Stimulated activated CD8-positive, alpha-beta memory T cell treated with anti-CD3 and anti-CD28 coated beads, Interleukin-7, amount 100 ng/mL, for 4 hours (primary cell): ENCODE results near the gene FCGR1A.
A peak's percentile ranks its signal among the peaks of the same experiment; 100 is the strongest.
"Not testable (repeated sequence)": the region's sequence is repeated elsewhere in the genome, so short reads cannot be mapped to it uniquely, and the experiment has no call there.

Experiments used
- DNase-seq, 2 donors: peaks; one replicate each; pipeline ENCODE4 v3.0.0-alpha.2; 2020; ENCODE audit warnings: low read depth in 2 of 2

FCGR1A gene

DNA sequence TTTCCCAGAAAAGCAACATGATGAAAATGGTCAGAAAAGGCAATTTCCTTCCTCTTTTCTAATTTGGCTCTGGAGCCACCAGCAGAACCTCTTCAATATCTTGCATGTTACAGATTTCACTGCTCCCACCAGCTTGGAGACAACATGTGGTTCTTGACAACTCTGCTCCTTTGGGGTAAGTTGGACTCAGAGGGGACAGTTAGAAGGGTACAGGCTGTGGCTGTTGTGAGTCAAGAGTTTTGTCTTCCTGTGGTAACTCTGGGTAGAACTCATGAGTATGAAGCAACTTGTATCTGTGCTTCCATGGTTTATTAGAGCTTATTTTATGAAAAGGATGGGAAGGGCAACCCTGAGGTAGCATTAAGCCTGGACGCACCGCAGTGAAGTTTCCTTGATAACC lies at the start of gene FCGR1A:
TSS of gene FCGR1A (plus strand) at position 95 of the 400 bp plus-strand sequence. CDS start at position 145, 50 bp downstream.
- DNase-seq = not testable (repeated sequence)

DNA sequence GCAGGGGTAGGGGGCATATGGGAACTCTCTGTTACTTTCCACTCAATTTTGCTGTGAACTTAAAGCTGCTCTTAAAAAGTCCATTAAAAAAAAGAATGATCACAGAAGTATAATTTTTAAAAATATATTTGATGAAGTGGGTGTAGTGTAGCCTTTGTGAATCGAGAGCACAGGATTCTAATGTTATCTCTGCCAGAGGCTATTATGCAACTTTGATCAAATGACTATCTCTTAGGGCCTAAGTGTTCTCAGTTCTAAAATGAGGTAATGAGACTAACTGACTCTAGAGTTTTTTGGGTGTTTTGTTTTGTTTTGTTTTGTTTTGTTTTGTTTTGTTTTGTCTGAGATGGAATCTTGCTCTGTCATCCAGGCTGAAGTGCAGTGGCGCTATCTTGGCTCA lies 49.7 kb upstream of the FCGR1A start:
- not testable (repeated sequence) for DNase-seq

DNA sequence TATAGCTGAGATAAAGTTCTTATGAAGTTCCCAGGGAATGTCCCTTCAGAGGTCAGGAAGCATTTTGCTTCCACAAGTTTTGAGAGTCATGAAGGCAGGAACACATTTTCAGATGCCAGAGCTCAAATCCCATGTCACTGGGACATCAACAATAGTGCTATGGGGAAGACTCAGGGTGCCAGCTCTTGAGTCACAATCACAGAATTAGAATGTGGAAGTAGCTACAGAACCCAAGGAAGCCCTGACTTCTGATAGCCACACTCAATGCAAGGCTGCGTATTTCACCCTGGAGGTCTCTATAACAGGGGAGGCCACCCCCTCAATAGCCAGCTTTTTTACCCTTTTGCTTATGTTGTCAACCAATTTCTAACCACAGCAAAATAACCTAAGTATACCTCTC lies 47.8 kb upstream of the FCGR1A start:
- DNase-seq = not testable (repeated sequence)

DNA sequence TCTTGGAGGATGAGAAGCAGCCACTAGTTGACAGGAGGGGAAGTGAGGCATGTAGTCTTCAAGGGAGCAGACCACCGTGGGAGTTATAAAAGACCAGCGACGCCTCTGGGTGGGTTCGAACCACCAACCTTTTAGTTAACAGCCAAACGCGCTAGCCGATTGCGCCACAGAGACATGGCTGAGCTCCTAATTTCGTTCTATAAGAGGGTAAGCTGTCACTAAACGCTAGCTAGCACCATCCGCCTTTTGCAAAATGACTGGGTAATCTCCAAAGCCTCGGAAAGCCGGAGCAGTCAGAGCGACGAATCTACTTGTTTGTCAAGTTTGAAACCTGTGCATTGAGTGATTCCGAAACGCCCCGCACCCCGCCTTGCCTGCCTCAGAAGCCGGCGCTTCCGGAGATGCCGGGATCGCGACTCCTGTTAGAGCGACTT lies 42.3 kb upstream of the FCGR1A start:
- peak in 1 of 2 donors; percentile 0 for DNase-seq

DNA sequence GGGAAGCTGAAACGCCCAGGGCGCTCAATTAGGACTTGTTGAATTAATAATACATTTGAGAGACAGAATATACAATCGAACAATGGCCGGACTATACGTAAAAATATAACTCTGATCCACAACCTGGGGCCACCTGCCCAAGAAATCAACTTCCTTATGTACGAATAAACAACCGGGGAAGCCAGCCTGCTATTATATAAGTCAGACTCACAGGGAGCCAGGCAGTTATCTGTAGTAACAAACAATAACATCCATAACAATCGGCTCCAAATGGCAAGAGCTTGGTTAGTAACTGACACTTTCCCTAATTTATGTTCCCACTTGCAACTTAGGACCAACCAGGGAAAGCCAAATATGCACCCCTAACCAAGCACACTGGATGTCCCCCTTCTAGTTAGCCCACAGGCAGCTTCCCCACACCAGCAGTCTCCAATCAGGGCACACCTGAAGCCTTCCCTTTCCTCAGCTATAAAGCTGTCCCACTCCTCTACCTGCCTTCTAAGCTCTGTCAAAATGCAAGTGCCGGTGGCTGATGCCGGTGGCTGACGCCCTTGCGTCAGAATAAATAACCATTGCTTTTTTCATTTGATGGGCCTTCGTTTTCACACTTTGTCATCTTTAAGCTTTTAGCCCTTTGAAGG lies 41.8 kb upstream of the FCGR1A start:
- not testable (repeated sequence) for DNase-seq

DNA sequence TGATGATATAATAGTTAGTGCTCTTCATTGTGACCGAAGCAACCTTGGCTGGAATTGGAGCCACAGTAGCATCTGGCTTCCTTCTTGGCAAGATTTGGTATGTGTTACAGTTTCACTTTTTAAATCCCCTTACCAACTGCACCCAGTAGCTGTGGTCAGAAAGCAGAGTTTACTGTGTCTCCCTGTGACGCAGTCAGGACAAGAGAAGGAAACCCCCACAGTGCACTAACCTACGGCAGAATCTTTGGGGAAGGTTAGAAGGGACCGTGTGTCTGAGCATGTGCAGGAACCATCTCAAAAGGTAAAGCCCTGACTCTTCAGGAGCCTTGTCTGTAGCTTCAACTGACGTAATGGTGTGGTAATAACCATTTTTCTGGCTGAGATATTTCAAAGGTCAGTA lies 40.6 kb upstream of the FCGR1A start:
- DNase-seq = not testable (repeated sequence)

DNA sequence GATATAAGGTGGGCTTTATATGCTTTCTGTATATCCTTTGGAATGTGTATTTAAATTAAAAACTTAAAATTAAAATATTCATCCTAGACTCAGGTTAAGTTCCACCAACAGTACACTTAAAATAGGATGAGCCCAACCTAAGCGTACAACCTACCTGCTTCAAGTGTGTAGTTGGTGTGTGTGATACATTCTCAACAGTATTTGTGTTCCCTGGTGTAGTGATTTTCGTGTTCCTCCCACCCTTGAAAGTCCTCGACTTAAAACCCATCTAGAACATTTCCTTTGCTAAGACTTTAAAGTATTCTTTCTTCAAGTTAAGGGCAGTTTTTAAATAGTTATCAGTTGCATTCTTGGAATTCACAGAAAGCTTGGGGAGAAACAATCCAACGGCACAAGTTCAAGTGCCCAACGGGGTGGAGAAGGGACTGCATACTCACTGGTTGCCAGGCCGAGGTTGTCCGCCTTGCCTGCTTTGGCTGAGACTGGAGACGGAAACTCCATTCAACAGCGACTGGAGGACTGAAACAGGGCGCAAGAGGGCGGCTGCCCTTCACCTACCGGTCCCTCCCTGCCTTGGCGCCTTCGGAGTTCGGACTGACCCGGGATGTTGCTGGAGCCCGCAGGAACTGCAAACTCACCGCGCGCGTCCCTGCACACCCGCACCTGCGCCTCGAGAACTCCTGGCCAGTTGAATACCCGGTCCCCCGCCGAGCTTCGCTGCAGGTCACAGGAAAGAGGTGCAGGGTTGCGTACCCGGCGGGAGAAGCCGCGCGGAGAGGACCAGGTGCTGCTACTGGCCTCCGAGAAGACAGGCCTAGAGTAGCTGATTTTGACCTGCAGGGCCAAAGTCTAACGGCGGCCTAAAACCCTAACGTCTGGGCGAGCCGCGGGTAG lies 35.8 kb upstream of the FCGR1A start:
- DNase-seq = not testable (repeated sequence)

DNA sequence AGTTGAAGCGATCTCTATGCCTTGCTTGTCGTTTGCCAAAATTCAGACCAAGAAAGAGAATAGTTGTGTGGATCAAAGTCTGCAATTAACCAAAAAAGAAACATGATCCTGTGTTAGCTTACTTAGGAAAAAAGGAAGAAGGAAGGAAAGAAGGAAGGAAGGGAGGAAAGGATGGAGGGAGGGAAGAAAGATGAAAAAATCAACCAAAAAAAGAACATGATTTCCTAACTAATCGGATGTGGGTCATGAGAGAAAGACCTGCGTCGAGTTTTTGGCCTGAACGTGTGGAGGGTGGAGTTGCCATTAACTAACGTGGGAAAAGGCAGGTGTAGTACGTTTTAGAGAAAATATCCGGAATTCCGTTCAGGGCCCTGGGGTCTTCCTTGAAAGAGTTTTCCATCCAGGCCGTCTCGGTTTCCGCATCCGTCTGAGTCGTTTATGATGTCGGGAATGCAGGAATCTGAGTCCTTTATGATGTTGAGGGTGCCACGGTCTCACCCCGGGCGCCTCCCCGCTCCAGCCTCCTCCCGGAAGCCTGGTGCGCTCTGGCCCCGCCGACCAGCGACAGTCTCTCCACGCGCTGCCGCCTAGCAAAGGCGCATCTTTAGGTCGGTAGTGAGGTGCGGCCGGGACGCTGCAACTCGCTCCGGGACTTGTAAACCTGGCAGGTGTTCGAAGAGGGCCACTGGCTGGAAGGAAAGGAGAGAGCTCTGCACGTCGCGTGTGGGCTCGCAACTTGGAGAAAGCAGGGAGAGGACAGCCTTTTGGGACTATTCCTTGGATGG lies 34.9 kb upstream of the FCGR1A start:
- DNase-seq = not testable (repeated sequence)

DNA sequence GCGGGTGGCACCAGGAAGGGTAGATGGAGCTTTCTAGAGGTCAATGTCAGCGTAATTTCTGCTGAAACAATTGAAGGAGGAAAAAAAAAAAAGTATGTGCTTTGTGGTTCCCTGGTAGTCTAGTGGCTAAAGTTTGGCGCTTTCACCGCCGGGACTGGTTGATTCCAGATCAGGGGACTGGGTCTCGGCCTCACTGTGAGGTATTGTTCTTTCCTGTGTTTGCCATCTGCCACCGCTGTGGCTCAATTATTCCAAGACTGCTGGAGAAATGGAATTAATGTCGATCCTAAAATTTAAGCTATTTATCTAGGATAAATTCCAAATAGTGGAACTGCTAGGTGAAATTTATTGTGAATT lies 34.4 kb upstream of the FCGR1A start:
- DNase-seq = not testable (repeated sequence)

DNA sequence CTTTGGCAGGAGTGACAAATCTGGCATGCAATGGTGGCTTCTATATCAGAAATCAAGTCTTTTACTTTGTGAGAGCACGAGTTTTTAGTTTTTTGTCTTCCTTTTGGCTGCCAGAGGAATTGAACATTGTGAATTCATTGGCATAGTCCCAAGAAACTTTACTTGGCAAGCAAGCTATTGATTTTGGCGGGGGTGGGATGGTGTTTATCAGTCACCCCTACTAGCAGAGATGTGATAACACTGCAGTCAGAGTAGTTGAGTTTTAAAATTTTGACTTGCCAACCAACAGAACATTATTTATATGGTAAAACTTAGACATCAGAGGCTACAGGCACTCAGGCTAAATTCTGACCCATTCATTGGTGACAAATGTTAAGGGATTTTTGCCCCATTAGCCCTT lies 31.9 kb upstream of the FCGR1A start:
- DNase-seq = not testable (repeated sequence)

DNA sequence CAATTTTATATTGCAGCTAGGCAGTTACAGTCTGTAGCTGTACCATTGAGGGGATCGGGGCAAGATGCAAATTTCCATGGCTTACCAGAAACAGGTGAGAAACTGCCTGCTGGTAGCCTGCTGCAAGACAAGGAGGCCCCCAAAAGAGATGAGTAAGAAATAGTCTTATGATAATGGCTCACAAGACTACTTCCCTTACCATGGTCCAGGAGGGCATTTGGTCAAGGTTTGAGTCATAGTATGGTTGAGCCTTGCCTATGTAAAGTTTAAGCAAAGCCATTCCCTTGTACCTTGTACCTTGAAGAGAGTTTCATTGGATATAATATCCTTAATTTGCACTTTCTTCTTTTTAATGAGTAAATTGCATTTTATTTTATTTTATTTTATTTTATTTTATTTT lies 30.3 kb upstream of the FCGR1A start:
- DNase-seq = not testable (repeated sequence)

DNA sequence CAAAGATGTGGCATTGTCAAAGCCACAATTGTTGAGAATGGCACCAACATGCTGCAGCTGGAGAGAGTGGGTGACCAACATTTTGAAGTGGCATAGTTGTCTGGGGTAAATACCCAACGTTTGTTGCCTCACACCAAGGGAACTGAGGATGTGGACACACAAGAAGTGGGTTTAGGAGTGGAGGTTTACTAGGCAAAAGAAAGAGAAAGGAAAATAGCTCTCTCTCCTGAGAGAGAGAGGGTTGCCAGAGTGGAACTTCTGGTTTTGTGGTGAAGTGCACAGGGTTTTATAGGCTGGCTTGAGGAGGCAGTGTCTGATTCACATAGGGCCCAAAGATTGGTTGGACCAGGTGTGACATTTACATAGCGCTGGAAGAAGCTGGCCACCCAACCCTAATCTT lies 29.0 kb upstream of the FCGR1A start:
- DNase-seq = not testable (repeated sequence)

DNA sequence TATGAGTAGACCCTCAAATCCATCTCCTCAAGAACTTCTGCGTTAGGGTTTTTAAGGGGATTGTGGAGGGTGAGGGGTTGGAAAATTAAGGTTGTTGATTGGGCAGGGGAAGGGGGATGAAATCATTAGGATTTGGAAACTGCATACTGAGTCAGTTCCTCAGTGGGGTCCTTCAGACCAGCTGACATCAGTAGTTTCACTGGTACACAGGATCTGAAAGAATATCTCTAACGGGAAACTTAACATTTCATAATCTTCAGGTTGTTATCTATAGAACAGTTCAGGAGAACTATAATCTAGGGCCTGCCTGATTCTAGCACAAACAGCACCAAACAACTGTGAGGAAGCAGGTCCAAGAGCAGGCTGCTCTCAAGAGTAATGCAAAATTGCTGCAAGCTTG lies 27.2 kb upstream of the FCGR1A start:
- not testable (repeated sequence) for DNase-seq

DNA sequence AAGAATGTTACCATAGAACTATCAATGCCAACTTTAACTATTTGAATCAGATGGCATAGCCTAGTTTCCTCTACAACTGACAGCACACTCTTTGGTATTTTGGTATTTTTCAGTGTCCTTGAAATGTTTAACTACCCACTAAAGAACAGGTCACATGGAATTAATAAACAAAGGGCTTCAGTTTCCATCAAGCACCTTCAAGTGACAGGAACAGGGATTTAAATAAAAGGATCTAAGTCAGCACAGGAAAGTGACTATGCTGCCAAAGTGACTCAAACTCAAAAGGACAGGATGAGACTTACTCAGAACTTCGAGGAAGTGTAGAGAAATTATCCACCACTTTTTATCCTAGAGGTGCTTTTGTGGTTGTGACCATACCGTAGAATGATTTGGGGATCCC lies 20.2 kb upstream of the FCGR1A start:
- DNase-seq = not testable (repeated sequence)

DNA sequence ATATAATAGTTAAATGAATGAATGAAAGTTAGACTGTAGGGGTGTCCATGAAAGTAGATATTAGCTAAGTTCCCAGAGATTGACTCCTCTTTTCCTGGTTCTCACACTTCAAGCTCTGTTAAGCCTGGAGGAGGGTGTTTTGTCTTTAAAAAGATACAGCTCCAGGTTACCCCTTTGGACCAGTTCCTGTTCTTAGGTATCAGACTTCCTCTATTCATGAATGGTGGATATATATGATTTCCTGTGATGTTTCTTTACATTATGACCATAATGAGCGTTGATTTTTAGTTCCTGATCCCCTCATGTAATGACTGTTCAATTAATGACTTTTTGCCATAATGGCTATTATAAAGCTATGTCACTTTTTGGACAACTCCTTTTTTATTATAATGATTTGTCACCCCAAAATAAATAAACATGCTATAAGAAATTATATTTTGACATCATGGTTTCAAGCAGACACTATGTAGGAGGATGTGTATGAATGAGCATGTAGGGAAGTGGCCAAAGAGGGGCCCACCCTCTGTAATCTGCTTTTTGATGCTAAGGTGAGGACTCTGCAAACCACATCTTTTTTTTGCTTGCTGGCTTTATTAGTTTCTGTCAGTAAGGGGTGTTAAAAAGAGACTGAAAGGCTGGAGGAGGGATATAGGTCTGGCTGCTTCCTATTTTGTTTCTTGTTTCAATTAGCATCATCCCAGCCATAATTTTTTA lies 18.2 kb upstream of the FCGR1A start:
- not testable (repeated sequence) for DNase-seq

DNA sequence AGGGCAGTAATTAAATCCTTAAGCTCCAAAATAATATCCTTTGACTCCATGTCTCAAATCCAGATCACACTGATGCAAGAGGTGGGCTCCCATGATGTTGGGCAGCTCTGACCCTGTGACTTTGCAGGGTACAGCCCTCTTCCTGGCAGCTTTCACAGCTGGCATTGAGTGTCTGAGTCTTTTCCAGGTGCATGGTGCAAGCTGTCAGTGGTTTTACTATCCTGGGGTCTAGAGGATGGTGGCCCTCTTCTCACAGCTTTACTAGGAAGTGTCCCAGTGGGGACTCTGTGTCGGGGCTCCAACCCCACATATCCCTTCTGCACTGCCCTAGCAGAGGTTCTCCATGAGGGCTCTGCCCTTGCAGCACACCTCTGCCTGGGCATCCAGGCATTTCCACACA lies 16.3 kb upstream of the FCGR1A start:
- not testable (repeated sequence) for DNase-seq

DNA sequence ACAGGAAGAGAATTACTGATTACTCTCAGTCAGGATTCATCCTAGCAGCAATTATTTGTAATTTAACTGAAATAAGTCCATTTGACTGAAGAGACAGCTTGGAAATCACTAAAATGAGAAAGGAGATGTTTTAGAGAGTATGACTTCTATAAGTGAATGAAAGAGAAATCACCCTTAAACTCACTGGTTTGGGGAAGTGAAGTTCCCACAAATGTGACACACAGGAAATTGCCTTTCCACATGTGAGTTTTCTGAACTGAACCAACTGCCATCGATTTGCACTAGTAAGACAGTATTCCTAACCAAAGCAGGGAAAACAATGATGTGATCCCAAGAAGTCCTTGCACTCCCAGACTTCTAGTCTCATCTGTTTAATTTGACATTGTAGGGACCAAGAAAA lies 13.3 kb upstream of the FCGR1A start:
- DNase-seq = not testable (repeated sequence)

DNA sequence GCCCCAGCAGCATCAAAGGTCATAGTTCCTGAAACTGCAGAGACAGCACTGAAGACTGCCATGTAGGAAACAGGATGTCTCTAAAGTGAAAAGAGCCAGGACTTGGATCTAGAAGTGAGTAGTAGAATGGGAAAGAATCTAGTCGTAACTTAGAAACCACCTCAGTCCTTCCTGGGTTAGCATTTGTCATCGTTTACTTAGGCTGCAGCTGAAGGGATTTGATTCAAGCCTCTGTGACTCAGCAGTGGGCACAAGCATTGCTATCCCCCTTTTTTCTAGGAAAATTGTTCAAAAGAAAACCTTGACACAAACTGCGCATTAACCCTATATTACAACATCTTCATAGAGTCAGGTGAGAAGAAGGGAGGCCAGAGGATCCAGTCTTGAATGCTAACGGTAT lies 11.8 kb upstream of the FCGR1A start:
- not testable (repeated sequence) for DNase-seq

DNA sequence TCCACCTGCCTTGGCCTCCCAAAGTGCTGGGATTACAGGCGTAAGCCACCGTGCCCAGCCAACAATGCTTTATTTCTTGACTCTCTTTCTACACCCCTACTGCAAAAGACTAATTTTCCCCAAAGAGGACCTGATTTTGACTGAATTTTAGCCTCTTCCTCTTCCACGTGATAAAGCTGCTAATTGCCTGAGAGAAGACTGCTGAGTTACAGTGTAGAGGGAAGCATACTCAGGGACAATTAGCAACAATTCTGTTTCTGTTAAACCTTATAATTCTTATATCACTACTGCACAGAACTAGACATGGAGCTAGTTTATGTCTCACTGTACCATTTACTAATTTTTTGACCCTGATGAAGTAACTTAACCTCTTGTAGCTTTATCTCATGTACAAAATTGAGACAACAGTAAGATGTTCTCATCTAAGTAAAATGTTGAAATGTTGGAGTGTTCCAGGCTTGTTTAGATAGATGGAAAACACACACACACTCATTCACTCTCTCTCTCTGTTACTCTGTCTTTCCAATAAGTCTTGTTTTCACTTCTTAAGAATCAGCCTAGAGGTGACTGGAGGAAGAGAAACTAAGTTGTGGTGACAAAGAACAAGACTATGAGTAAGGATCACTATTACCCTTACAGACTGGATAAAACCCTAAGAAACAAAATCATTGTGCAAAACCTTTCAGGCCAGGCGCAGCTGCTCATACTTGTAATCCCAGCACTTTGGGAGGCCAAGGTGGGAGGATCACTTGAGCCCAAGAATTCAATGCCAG lies 10.7 kb upstream of the FCGR1A start:
- DNase-seq = not testable (repeated sequence)

DNA sequence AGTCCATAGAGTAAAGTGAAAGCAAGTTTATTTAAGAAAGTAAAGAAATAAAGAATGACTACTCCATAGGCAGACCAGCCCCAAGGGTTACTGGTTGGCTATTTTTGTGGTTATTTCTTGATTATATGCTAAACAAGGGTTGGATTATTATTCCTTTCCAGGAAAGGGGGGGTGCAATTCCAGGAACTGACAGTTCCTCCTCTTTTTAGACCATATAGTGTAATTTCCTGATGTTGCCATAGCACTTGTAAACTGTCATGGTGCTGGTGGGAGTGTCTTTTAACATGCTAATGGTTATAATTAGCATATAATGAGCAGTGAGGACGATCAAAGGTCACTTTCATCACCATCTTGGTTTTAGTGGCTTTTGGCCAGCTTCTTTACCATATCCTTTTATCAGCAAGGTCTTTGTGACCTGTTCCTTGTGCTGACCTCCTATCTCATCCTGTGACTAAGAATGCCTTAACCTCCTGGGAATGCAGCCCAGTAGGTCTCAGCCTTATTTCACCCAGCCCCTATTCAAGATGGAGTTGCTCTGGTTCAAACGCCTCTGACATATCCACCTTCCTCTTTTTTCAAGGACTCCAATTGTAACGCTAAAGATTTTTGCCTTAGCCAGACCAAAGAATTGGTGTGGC lies 6.9 kb upstream of the FCGR1A start:
- not testable (repeated sequence) for DNase-seq
